Left lung (tissue), 10 donors: Measurements from ENCODE around the gene DMBX1. TPM values are rescaled to one million over a fixed set of nuclear protein-coding genes. Genes with fewer than 3 reads are reported as not detected.

Experiments
- ATAC-seq: fragments of 200-7000 bp; cut with Tn5 transposase; one replicate; pipeline ENCODE4 v1.9.1; 2020; ENCODE audit warnings: moderate library complexity
- DNase-seq, 4 donors: peaks; one replicate each; pipeline ENCODE4 v3.0.0-alpha.2; 2013 to 2020
- H3K27ac ChIP-seq, 2 donors: fragments of 200-600 bp; sonication (generic) in 1 of 2; one replicate each; pipeline versions ENCODE4 v1.5.0 to v1.8.0; 2020 to 2021
- H3K27me3 ChIP-seq, 2 donors: fragments of 200-600 bp; sonication (generic) in 1 of 2; one replicate each; pipeline versions ENCODE4 v1.5.0 to v1.8.0; 2020 to 2021
- H3K36me3 ChIP-seq, 2 donors: fragments of 200-600 bp; sonication (generic) in 1 of 2; one replicate each; pipeline versions ENCODE4 v1.5.0 to v1.8.0; 2020 to 2021
- H3K4me1 ChIP-seq, 2 donors: fragments of 200-600 bp; one replicate each; pipeline ENCODE4 v1.8.0; 2021
- H3K4me3 ChIP-seq, 2 donors: fragments of 200-600 bp; sonication (generic) in 1 of 2; one replicate each; pipeline versions ENCODE4 v1.5.0 to v1.8.0; 2020 to 2021; ENCODE audit warnings: mild to moderate bottlenecking in 1 of 2
- H3K9me3 ChIP-seq, 2 donors: fragments of 200-600 bp; sonication (generic) in 1 of 2; one replicate each; pipeline versions ENCODE4 v1.5.0 to v1.8.0; 2020 to 2021
- CTCF ChIP-seq, 2 donors: fragments of 200-600 bp; sonication (generic) in 1 of 2; IDR thresholded peaks; one replicate each; pipeline versions ENCODE4 v1.5.0 to v1.8.0; 2021; ENCODE audit warnings: antibody characterized with exemption in 2 of 2
- intact Hi-C, 2 donors: fragments of 100-400 bp; cut with DNase I; formaldehyde crosslinking; loops; one replicate each; pipeline versions ENCODE4 v1.11.2 to v1.14.2; 2022
- polyA plus RNA-seq, 6 donors: library from polyadenylated mRNA; unstranded; fragments of 120-200 nt; gene quantifications; one replicate each; pipeline ENCODE4 v1.2.1, GENCODE V29; 2013; ENCODE audit not compliant: insufficient read length in 6 of 6
- total RNA-seq, 2 donors: library from RNA; stranded (reverse); fragmentation: NEBNext Ultra II Directional; extraction: Animal tissue kit (Norgen Biotek cat#: 25700); gene quantifications; one replicate each; pipeline ENCODE4 v1.2.1, GENCODE V29; 2021
- donor health status: DM: no; HTN: yes; CAD: no.
- donor health status: DM: no; HTN: no; CAD: no.

Gene DMBX1
- total and polyA plus RNA-seq, 8 donors: 0.04 to 0.07 (median 0.07) TPM; not detected in 4

DNA sequence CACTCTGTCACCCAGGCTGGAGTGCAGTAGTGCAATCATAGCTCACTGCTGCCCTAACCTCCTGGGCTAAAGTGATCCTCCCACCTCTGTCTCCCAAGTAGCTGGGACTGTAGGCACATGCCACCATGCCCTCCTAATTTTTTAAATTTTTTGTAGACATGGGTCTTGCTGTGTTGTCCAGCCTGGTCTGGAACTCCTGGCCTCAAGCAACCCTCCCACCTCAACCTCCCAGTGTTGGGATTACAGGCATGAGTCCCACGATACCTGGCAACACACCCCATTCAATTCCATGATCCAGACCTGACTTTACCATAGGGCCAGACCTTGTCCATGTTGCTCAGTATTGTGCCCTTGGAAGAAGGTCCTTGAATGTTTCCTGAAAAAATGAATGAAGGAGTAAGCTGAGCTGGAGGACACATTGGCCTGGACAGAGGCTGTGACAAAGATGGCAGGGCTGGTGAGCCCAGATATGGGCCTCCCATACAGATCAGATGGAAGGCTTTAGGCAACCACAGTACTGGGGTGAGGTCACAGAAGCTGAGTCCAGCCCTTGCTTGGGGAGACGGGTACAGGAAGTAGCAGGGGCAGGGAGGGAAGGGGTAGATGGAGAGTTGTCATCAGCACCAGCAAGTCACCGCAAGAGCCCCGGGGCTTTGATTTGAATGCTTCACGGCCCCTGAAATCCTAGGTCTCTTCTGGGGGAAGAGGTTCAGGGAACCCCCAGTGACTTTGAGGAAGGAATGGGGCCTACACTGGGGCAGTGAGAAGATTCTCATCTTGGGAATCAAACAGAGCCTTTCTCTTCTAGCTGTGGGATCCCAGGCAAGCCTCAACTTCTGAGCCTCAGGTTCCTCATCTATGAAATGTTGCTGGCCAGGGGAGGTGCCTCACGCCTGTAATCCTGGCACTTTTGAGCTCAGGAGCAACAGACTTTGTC, 40.1 kb upstream of the DMBX1 start:
- intact Hi-C loops: no loop called here
- DNase-seq (no peak), ATAC-seq (no peak)
- no peaks in the 10 kb centered on the region for H3K9me3 ChIP-seq
- no peak for TF ChIP-seq CTCF (IDR thresholded peaks at IDR 0.05)
- peaks cover 0 to 14% of the 10 kb centered on the region in 2 donors for H3K4me1 ChIP-seq
- no peaks in the 10 kb centered on the region for H3K36me3 ChIP-seq
- H3K27me3 ChIP-seq: peaks cover 31 to 96% of the 10 kb centered on the region in 2 donors
- H3K27ac ChIP-seq: no peak overlapping the region
- H3K4me3 ChIP-seq: no peak overlapping the region

- H3K9me3 ChIP-seq: no peaks in the 10 kb centered on the region
- TF ChIP-seq CTCF (IDR thresholded peaks at IDR 0.05): no peak
- H3K27me3 ChIP-seq: peaks cover 31 to 96% of the 10 kb centered on the region in 2 donors
- H3K4me1 ChIP-seq: peaks cover 0 to 14% of the 10 kb centered on the region in 2 donors
- DNase-seq (no peak), ATAC-seq (no peak)
- intact Hi-C loops: no loop called here
- H3K4me3 ChIP-seq: no peak overlapping the region
- H3K36me3 ChIP-seq: no peaks in the 10 kb centered on the region
- H3K27ac ChIP-seq: no peak overlapping the region
Observed at GRCh38 chr1:46450160-46450517, 39.5 kb upstream of the DMBX1 start.

- ATAC-seq (no peak), DNase-seq (no peak)
- H3K9me3 ChIP-seq: no peaks in the 10 kb centered on the region
- H3K36me3 ChIP-seq: no peaks in the 10 kb centered on the region
- intact Hi-C loops: no loop called here
- no peak overlapping the region for H3K4me3 ChIP-seq
- H3K27ac ChIP-seq: no peak overlapping the region
- H3K4me1 ChIP-seq: peaks cover 0 to 14% of the 10 kb centered on the region in 2 donors
- peaks cover 23 to 93% of the 10 kb centered on the region in 2 donors for H3K27me3 ChIP-seq
- TF ChIP-seq CTCF (IDR thresholded peaks at IDR 0.05): no peak
Observed at GRCh38 chr1:46451948-46452930, 37.4 kb upstream of the DMBX1 start.

DNA sequence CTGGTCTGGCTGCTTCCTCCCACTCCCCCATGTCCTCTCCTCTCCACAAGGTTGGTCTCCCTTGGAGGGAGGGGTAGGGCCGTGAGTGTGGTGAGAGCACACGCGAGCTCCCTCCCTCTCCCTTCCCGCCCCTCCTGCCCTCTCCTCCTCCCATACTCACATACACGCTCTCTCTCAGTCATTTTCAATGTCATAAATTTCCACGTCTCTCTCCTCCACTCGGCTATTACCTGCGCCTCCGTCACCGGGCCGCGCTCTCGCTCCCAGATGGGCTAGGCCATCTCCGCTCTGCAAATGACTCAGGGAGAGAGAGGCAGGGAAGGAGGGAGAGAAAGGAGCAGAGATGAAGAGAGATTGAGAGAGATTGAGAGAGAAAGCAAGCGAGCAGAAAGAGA, 36.7 kb upstream of the DMBX1 start:
- Histone ChIP-seq H3K9me3 (no peaks in the 10 kb centered on the region), H3K36me3 (no peaks in the 10 kb centered on the region), H3K4me3 (no peak overlapping the region), H3K27me3 (peaks cover 16 to 87% of the 10 kb centered on the region in 2 donors), H3K27ac (no peak overlapping the region), H3K4me1 (peaks cover 0 to 10% of the 10 kb centered on the region in 2 donors)
- DNase-seq (no peak), ATAC-seq (no peak)
- intact Hi-C loops: no loop called here
- TF ChIP-seq CTCF (IDR thresholded peaks at IDR 0.05): no peak
